ENCODE results near the gene MAPK1. TPM values are rescaled to one million over a fixed set of nuclear protein-coding genes. Genes with fewer than 3 reads are reported as not detected.
"Not testable (repeated sequence)": the region's sequence is repeated elsewhere in the genome, so short reads cannot be mapped to it uniquely, and the experiment has no call there.

MAPK1 gene
- total and polyA plus RNA-seq, 12 donors: 8.3 to 124 (median 101) TPM

DNA sequence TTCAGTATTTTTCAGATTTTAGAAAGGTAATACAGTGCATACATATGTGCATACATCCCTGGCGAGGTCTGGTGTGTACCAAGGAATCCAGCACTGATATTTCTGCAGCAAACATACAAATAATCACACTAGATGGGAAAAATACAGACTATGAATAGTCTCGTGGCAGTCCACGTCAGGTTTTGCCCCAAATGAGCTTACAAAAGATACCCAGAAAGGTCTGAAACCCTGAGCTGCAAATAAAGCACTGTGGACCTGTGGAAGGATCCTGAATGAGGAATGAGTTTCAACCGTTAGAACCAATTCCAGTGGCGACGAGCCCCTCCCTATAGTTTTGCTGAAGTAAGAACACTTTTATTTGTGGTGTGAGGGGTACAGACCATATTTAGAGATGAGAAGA, 24.5 kb downstream of the MAPK1 start:
- WGBS, 2 donors: 83 to 88% methylated on average over 6 of the region's 6 CpGs
- no peak for ATAC-seq
- H3K27me3 ChIP-seq: no peaks in the 10 kb centered on the region
- intact Hi-C loops (cut with DNase I): no loop called here
- no peak overlapping the region for H3K4me3 ChIP-seq
- no peak for DNase-seq
- H3K4me1 ChIP-seq: peaks cover 3 to 71% (median 41%) of the 10 kb centered on the region in 9 donors
- H3K36me3 ChIP-seq: peaks cover 0 to 14% (median 0%) of the 10 kb centered on the region in 9 donors
- H3K27ac ChIP-seq: no peak overlapping the region
- no peaks in the 10 kb centered on the region for H3K9me3 ChIP-seq
- TF ChIP-seq, protein P1, sequence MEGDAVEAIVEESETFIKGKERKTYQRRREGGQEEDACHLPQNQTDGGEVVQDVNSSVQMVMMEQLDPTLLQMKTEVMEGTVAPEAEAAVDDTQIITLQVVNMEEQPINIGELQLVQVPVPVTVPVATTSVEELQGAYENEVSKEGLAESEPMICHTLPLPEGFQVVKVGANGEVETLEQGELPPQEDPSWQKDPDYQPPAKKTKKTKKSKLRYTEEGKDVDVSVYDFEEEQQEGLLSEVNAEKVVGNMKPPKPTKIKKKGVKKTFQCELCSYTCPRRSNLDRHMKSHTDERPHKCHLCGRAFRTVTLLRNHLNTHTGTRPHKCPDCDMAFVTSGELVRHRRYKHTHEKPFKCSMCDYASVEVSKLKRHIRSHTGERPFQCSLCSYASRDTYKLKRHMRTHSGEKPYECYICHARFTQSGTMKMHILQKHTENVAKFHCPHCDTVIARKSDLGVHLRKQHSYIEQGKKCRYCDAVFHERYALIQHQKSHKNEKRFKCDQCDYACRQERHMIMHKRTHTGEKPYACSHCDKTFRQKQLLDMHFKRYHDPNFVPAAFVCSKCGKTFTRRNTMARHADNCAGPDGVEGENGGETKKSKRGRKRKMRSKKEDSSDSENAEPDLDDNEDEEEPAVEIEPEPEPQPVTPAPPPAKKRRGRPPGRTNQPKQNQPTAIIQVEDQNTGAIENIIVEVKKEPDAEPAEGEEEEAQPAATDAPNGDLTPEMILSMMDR (IDR thresholded peaks at IDR 0.05): no peak

DNA sequence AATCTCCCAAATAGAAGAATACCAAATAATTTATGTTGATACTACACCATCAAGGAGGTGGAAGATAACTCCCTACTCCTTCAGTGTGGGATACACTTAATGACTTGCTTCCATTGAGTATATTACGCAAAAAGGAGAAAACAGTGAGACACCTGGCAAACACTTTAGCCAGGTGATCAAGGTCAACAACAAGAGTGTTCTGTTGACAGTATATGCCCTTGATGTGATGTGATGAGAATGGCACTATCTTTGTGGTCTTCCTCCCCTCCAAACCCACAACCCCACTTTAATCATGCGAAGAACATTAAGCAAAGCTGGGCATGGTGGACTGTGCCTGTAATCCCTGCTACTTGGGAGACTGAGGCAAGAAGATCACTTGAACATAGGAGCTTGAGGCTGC, 26.0 kb downstream of the MAPK1 start:
- Histone ChIP-seq H3K9me3 (no peaks in the 10 kb centered on the region), H3K27ac (no peak overlapping the region), H3K4me1 (peaks cover 6 to 77% (median 49%) of the 10 kb centered on the region in 9 donors), H3K36me3 (peaks cover 0 to 14% (median 0%) of the 10 kb centered on the region in 9 donors), H3K27me3 (no peaks in the 10 kb centered on the region), H3K4me3 (no peak overlapping the region)
- DNase-seq (no peak), ATAC-seq (no peak)
- TF ChIP-seq, protein P1 (IDR thresholded peaks at IDR 0.05): no peak
- WGBS, 2 donors: 95 to 100% methylated on average over 2 of the region's 2 CpGs
- intact Hi-C loops (cut with DNase I): no loop called here

DNA sequence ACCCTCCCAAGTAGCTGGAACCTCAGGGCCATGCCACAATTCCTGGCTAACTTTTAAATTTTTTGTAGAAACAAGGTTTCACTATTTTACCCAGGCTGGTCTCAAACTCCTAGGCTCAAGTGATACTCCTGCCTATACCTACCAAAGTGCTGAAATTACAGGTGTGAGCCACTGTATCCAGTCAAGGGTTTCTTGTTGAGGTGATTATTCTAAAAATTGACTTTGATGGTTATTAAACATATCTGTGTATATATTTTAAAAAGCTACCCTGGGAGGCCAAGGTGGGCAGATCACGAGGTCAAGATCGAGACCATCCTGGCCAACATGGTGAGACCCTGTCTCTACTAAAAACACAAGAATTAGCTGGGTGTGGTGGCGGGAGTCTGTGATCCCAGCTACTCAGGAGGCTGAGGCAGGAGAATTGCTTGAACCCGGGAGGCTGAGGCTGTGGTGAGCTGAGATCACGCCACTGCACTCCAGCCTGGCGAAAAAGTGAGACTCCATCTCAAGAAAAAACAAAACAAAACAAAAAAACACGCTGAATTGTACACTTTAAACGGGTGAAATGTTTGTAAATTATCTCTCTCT, 27.1 kb downstream of the MAPK1 start:
- Histone ChIP-seq H3K27me3 (no peaks in the 10 kb centered on the region), H3K4me3 (no peak overlapping the region), H3K36me3 (peaks cover 0 to 14% (median 0%) of the 10 kb centered on the region in 9 donors), H3K9me3 (no peaks in the 10 kb centered on the region), H3K4me1 (peaks cover 5 to 77% (median 51%) of the 10 kb centered on the region in 9 donors), H3K27ac (no peak overlapping the region)
- ATAC-seq (no peak), DNase-seq (no peak)
- TF ChIP-seq, protein P1 (IDR thresholded peaks at IDR 0.05): no peak
- 95 to 97% methylated on average over 8 of the region's 8 CpGs for WGBS, 2 donors
- intact Hi-C loops (cut with DNase I): no loop called here

DNA sequence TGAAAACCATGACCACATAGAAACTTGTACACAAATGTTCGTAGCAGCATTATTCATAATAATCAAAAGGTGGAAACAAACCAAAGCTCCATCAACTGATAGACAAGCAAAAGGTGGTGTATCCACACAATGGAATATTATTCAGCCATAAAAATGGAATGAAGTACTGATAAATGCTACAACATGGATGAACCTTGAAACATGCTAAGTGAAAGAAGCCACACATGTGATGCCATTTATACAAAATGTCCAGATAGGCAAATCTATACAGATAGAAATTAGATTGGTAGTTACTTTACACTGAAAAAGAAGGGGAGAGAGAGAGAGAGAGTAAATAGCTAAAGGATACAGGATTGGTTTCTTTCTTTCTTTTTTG, 27.7 kb downstream of the MAPK1 start:
- TF ChIP-seq, protein P1 (IDR thresholded peaks at IDR 0.05): no peak
- H3K27me3 ChIP-seq: no peaks in the 10 kb centered on the region
- no peak for DNase-seq
- no peak for ATAC-seq
- peak overlapping the region in 1 of 10 donors; percentile 91 for H3K27ac ChIP-seq
- intact Hi-C loops (cut with DNase I): loop anchor here in 1 of 10 donors (5.0 kb wide), 1 partner anchor 42 kb away; no protein-coding TSS in a partner anchor
- H3K36me3 ChIP-seq: peaks cover 0 to 14% (median 0%) of the 10 kb centered on the region in 9 donors
- no peak overlapping the region for H3K4me3 ChIP-seq
- H3K9me3 ChIP-seq: no peaks in the 10 kb centered on the region
- H3K4me1 ChIP-seq: peaks cover 5 to 78% (median 51%) of the 10 kb centered on the region in 9 donors
- 93 to 98% methylated on average over 1 of the region's 1 CpG for WGBS, 2 donors

DNA sequence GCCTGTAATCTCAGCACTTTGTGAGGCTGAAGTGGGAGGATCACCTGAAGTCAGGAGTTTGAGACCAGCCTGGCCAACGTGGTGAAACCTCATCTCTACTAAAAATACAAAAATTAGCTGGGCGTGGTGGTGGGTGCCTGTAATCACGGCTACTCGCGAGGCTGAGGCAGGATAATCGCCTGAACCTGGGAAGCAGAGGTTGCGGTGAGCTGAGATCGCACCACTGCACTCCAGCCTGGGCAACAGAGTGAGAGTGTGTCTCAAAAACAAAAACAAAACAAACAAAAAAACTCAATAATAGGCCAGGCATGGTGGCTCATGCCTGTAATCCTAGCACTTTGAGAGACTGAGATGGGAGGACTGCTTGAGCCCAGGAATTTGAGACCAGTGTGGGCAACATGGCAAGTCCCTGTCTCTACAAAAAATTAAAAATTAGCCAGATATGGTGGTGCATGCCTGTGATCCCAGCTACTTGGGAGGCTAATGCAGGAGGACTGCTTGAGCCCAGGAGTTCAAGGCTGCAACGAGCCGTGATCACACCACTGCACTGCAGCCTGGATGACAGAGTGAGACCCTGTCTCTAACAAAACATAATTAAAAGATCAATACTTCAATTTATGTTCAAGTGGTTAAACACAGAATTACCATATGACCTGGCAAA, 28.2 kb downstream of the MAPK1 start:
- intact Hi-C loops (cut with DNase I): loop anchor here in 1 of 10 donors (5.0 kb wide), 1 partner anchor 42 kb away; no protein-coding TSS in a partner anchor
- peak overlapping the region in 1 of 10 donors; percentile 91 for H3K27ac ChIP-seq
- H3K36me3 ChIP-seq, DNase-seq, H3K4me3 ChIP-seq, H3K27me3 ChIP-seq, H3K9me3 ChIP-seq, ATAC-seq: not testable (repeated sequence)
- peaks cover 5 to 77% (median 53%) of the 10 kb centered on the region in 9 donors for H3K4me1 ChIP-seq
- WGBS, 2 donors: 87 to 92% methylated on average over 10 of the region's 10 CpGs

Measured in heart right ventricle (tissue), 16 donors.